Hematopoietic multipotent progenitor cell treated with erythropoietin and hydrocortisone succinate and interleukin-3 and kit ligand, for 17 days (in vitro differentiated cells): ENCODE results near the gene SLC25A6.
"Not testable (repeated sequence)": the region's sequence is repeated elsewhere in the genome, so short reads cannot be mapped to it uniquely, and the experiment has no call there.

Experiments used
- DNase-seq: peaks from one replicate; pipeline ENCODE4 v3.0.0-alpha.2; 2015; ENCODE audit warnings: low spot score

Gene SLC25A6

GRCh38 chrX:1354036-1355019, 37.6 kb downstream of the SLC25A6 start:
- DNase-seq = no peak

- DNase-seq = no peak
Measured at GRCh38 chrX:1351981-1352714, 39.8 kb downstream of the SLC25A6 start.

GRCh38 chrX:1349606-1350005, 42.3 kb downstream of the SLC25A6 start:
- not testable (repeated sequence) for DNase-seq

- no peak for DNase-seq
Measured at GRCh38 chrX:1341545-1342184, 50.2 kb downstream of the SLC25A6 start.

GRCh38 chrX:1336948-1337779, 54.7 kb downstream of the SLC25A6 start:
- DNase-seq = no peak

GRCh38 chrX:1336331-1336943, 55.5 kb downstream of the SLC25A6 start, which contains the start of gene IL3RA:
IL3RA (plus strand) TSS chrX:1336785; CDS start chrX:1341766, 4,981 bp downstream.
- DNase-seq = no peak
